Measurements from ENCODE around the gene LENEP.

GRCh38 chr1:155001425-155001674 lies 8.0 kb downstream of the LENEP start:
- no peak for TF ChIP-seq CTCF (conservative IDR thresholded peaks at IDR 0.05; ENCODE audit: low read length)
- TF ChIP-seq EZH2phosphoT487 (IDR thresholded peaks at IDR 0.05; ENCODE audit: borderline replicate concordance, low read depth, low read length): no peak
